Measurements from ENCODE around the gene SLC24A3.

Gene SLC24A3

GRCh38 chr20:19555726-19556125 is 343.3 kb downstream of the SLC24A3 start:
- H3K4me3 ChIP-seq (ENCODE audit: low read depth, low read length), result no peak overlapping the region
- no peak for DNase-seq (ENCODE audit: low read depth)
- no peak for TF ChIP-seq MYC (IDR thresholded peaks at IDR 0.05; ENCODE audit: low read depth, low read length)
- TF ChIP-seq, protein P1, sequence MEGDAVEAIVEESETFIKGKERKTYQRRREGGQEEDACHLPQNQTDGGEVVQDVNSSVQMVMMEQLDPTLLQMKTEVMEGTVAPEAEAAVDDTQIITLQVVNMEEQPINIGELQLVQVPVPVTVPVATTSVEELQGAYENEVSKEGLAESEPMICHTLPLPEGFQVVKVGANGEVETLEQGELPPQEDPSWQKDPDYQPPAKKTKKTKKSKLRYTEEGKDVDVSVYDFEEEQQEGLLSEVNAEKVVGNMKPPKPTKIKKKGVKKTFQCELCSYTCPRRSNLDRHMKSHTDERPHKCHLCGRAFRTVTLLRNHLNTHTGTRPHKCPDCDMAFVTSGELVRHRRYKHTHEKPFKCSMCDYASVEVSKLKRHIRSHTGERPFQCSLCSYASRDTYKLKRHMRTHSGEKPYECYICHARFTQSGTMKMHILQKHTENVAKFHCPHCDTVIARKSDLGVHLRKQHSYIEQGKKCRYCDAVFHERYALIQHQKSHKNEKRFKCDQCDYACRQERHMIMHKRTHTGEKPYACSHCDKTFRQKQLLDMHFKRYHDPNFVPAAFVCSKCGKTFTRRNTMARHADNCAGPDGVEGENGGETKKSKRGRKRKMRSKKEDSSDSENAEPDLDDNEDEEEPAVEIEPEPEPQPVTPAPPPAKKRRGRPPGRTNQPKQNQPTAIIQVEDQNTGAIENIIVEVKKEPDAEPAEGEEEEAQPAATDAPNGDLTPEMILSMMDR (IDR thresholded peaks at IDR 0.05; ENCODE audit: low read depth, low read length), result no peak

GRCh38 chr20:19557291-19557690 is 344.8 kb downstream of the SLC24A3 start:
- TF ChIP-seq, protein P1 (IDR thresholded peaks at IDR 0.05; ENCODE audit: low read depth, low read length), result no peak
- TF ChIP-seq, protein P2, sequence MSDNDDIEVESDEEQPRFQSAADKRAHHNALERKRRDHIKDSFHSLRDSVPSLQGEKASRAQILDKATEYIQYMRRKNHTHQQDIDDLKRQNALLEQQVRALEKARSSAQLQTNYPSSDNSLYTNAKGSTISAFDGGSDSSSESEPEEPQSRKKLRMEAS (IDR thresholded peaks at IDR 0.05; ENCODE audit: low read depth, low read length), result no peak
- TF ChIP-seq MYC (IDR thresholded peaks at IDR 0.05; ENCODE audit: low read depth, low read length) (no peak), POLR2A (IDR thresholded peaks at IDR 0.05; ENCODE audit: extremely low read depth, insufficient read length) (no peak)
- no peak overlapping the region for H3K4me3 ChIP-seq (ENCODE audit: low read depth, low read length)
- DNase-seq (ENCODE audit: low read depth), result peak; percentile 5

GRCh38 chr20:19560881-19561480 is 348.5 kb downstream of the SLC24A3 start:
- TF ChIP-seq, protein P1 (IDR thresholded peaks at IDR 0.05; ENCODE audit: low read depth, low read length), result no peak
- TF ChIP-seq MYC (IDR thresholded peaks at IDR 0.05; ENCODE audit: low read depth, low read length) (no peak), POLR2A (IDR thresholded peaks at IDR 0.05; ENCODE audit: extremely low read depth, insufficient read length) (no peak)
- TF ChIP-seq, protein P2 (IDR thresholded peaks at IDR 0.05; ENCODE audit: low read depth, low read length), result no peak
- no peak overlapping the region for H3K4me3 ChIP-seq (ENCODE audit: low read depth, low read length)
- no peak for DNase-seq (ENCODE audit: low read depth)

DNA sequence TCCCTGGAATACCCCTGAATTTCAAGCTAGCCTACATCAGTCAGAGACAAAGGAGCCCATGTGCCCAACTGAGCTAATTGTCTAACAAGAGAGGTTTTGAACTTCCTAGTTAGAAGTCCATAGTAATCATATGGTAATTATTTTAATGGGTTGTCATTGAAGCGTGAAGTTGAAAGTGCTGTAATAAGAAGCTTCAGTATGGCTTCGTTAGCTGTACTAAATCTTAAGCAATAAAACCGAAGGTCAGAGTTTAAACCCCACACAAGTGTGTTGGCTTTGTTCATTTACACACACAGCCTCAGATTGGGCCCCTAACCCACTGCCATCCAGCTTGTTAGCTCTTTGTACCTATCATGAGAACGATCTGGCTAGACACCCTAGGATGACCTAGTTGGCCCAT is 350.0 kb downstream of the SLC24A3 start:
- H3K4me3 ChIP-seq (ENCODE audit: low read depth, low read length), result no peak overlapping the region
- no peak for DNase-seq (ENCODE audit: low read depth)
- TF ChIP-seq POLR2A (IDR thresholded peaks at IDR 0.05; ENCODE audit: extremely low read depth, insufficient read length) (no peak), MYC (IDR thresholded peaks at IDR 0.05; ENCODE audit: low read depth, low read length) (no peak)
- TF ChIP-seq, protein P2 (IDR thresholded peaks at IDR 0.05; ENCODE audit: low read depth, low read length), result no peak
- TF ChIP-seq, protein P1 (IDR thresholded peaks at IDR 0.05; ENCODE audit: low read depth, low read length), result no peak

DNA sequence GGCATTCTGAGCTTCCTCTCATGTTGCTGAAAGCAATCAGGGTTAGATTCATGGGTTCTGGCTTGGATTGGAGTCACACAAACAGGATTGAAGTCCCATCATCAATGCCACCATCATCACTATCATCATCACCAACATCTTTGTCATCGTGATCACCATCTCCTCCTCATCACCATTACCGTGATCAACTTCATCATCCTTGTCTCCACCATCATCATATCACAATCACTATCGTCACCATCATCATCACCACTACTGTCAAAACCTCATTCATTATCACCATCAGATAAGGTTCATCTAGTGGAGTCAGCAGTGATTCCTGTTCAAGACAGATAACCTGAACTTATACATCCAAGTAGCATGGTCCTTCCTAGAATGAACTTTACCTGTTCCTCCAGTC is 351.8 kb downstream of the SLC24A3 start:
- H3K4me3 ChIP-seq (ENCODE audit: low read depth, low read length), result no peak overlapping the region
- DNase-seq (ENCODE audit: low read depth), result no peak
- no peak for TF ChIP-seq MYC (IDR thresholded peaks at IDR 0.05; ENCODE audit: low read depth, low read length)
- TF ChIP-seq POLR2A (IDR thresholded peaks at IDR 0.05; ENCODE audit: extremely low read depth, insufficient read length), result no peak
- TF ChIP-seq, protein P2 (IDR thresholded peaks at IDR 0.05; ENCODE audit: low read depth, low read length), result no peak
- TF ChIP-seq, protein P1 (IDR thresholded peaks at IDR 0.05; ENCODE audit: low read depth, low read length), result no peak

- H3K4me3 ChIP-seq (ENCODE audit: low read depth, low read length), result no peak overlapping the region
- DNase-seq (ENCODE audit: low read depth), result no peak
- TF ChIP-seq, protein P1 (IDR thresholded peaks at IDR 0.05; ENCODE audit: low read depth, low read length), result no peak
- TF ChIP-seq POLR2A (IDR thresholded peaks at IDR 0.05; ENCODE audit: extremely low read depth, insufficient read length) (no peak), MYC (IDR thresholded peaks at IDR 0.05; ENCODE audit: low read depth, low read length) (no peak)
- TF ChIP-seq, protein P2 (IDR thresholded peaks at IDR 0.05; ENCODE audit: low read depth, low read length), result no peak
Measured at GRCh38 chr20:19565736-19566135, 353.3 kb downstream of the SLC24A3 start.

Measured in NB4 (cell line).